ENCODE results near the gene C1orf167. TPM values are rescaled to one million over a fixed set of nuclear protein-coding genes. Genes with fewer than 3 reads are reported as not detected.

Gene C1orf167
- total RNA-seq, 2 experiments from 2014 or later, result not detected

- H3K4me1 Mint-ChIP-seq, result no peaks in the 10 kb centered on the region
- H3K9me3 Mint-ChIP-seq, result no peaks in the 10 kb centered on the region
- ATAC-seq (ENCODE audit: low read depth) (no peak), DNase-seq (no peak)
- POLR2A ChIA-PET, result interaction anchor here (0.6 kb wide), 1 partner anchor 364 kb away, joined by 4 read pairs; no protein-coding TSS in a partner anchor
- H3K27me3 Mint-ChIP-seq, result peaks cover 4% of the 10 kb centered on the region
- H3K27ac Mint-ChIP-seq, result no peak overlapping the region
- H3K36me3 Mint-ChIP-seq, result no peaks in the 10 kb centered on the region
- no peak overlapping the region for H3K4me3 Mint-ChIP-seq
Measured at GRCh38 chr1:11777658-11778322, 15.8 kb downstream of the C1orf167 start.

DNA sequence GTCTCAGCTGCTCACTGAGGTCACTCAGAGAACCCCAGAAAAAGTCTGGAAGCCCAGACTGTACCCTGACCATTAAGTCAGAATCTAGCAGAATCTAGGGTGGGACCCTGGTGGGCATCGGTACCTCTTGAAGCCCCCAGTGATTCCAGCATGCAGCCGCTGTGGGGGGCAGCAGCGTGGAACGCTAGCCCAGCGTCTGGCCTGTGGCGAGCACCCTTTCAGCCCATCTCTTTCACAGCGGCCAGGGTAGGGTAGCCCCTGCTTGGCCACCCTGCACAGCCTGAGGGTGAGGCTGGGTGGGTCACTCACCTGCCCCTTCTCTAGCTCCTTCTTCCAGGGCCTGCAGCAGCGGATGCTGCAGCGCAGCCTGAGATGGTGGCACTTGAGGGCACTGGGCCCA is 16.3 kb downstream of the C1orf167 start:
- H3K27ac Mint-ChIP-seq, result no peak overlapping the region
- H3K9me3 Mint-ChIP-seq, result no peaks in the 10 kb centered on the region
- ATAC-seq (ENCODE audit: low read depth), result no peak
- peaks cover 4% of the 10 kb centered on the region for H3K27me3 Mint-ChIP-seq
- H3K36me3 Mint-ChIP-seq, result no peaks in the 10 kb centered on the region
- POLR2A ChIA-PET, result interaction anchor here (0.6 kb wide), 1 partner anchor 364 kb away, joined by 4 read pairs; no protein-coding TSS in a partner anchor
- no peaks in the 10 kb centered on the region for H3K4me1 Mint-ChIP-seq
- no peak overlapping the region for H3K4me3 Mint-ChIP-seq
- no peak for DNase-seq

DNA sequence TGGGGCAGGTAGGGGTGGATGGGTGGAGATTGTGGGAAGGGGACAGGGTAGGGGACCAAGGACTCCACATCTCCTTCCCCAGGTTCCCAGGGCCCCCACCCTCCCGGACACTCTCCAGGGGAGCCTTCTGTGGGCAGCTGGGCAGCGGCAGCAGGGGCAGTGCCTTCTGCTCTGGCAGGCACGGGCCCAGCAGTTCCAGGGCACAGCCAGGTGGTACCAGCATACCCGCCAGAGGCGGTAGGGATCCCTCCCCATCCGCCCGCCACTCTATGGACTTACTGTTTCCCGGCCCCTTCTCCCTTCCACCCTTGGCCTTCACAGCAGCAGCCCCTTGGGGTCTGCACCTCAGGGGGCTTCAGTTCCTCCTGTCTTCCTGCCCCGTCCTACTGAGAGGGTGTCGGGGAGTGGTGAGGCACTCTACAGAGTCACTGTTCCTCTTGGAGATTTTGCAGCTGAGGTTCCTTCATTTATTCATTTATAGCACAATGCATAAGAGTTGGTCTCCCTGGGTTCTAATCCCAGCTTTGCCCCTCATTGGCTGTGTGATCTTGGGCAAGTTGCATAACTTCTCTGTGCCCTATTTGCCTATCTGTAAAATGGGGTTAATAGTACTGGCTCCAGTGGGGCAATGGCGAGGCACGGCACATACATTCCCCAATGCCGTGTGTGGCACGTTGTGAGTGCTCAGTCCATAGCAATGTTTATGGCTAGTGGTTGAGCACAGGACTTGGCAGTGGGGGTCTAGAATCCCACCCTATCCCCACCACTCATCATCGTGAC is 17.0 kb downstream of the C1orf167 start:
- DNase-seq (no peak), ATAC-seq (ENCODE audit: low read depth) (no peak)
- H3K4me3 Mint-ChIP-seq, result no peak overlapping the region
- POLR2A ChIA-PET, result no interaction called here
- H3K27ac Mint-ChIP-seq, result no peak overlapping the region
- H3K27me3 Mint-ChIP-seq, result peaks cover 4% of the 10 kb centered on the region
- H3K36me3 Mint-ChIP-seq, result no peaks in the 10 kb centered on the region
- no peaks in the 10 kb centered on the region for H3K4me1 Mint-ChIP-seq
- H3K9me3 Mint-ChIP-seq, result no peaks in the 10 kb centered on the region

- H3K9me3 Mint-ChIP-seq, result no peaks in the 10 kb centered on the region
- peaks cover 4% of the 10 kb centered on the region for H3K27me3 Mint-ChIP-seq
- no peaks in the 10 kb centered on the region for H3K4me1 Mint-ChIP-seq
- no peak overlapping the region for H3K27ac Mint-ChIP-seq
- POLR2A ChIA-PET, result no interaction called here
- no peak overlapping the region for H3K4me3 Mint-ChIP-seq
- H3K36me3 Mint-ChIP-seq, result no peaks in the 10 kb centered on the region
- DNase-seq (no peak), ATAC-seq (ENCODE audit: low read depth) (no peak)
Measured at GRCh38 chr1:11779715-11780379, 17.9 kb downstream of the C1orf167 start.

- Mint-ChIP-seq H3K27me3 (peaks cover 4% of the 10 kb centered on the region), H3K27ac (peak overlapping the region; percentile 73), H3K9me3 (no peaks in the 10 kb centered on the region), H3K4me3 (no peak overlapping the region), H3K4me1 (no peaks in the 10 kb centered on the region), H3K36me3 (no peaks in the 10 kb centered on the region)
- POLR2A ChIA-PET, result interaction anchor here (1.6 kb wide), 1 partner anchor 23 kb away, joined by 3 read pairs; no protein-coding TSS in a partner anchor
- no peak for DNase-seq
- ATAC-seq (ENCODE audit: low read depth), result no peak
Measured at GRCh38 chr1:11780380-11781147, 18.6 kb downstream of the C1orf167 start.

DNA sequence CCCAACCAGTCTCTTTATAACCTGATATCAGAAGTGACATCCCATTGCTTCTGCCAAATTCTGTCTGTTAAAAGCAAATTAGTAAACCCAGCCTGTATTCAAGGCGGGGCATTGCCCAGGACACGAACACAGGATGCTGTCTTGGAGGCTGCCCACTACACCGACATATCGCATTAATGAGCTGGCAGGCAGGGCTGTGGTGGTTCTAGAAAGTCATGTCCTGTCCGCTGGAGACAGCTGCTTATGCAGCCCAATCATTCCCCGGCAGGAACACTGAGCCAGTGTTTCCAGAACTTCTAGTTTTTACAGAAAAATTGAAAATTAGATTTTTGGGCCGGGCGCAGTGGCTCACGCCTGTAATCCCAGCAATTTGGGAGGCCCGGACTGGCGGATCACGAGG is 19.3 kb downstream of the C1orf167 start:
- Mint-ChIP-seq H3K4me1 (no peaks in the 10 kb centered on the region), H3K27ac (no peak overlapping the region), H3K27me3 (peaks cover 4% of the 10 kb centered on the region), H3K36me3 (no peaks in the 10 kb centered on the region), H3K9me3 (no peaks in the 10 kb centered on the region), H3K4me3 (no peak overlapping the region)
- POLR2A ChIA-PET, result interaction anchor here (1.6 kb wide), 1 partner anchor 22 kb away, joined by 3 read pairs; no protein-coding TSS in a partner anchor
- ATAC-seq (ENCODE audit: low read depth) (no peak), DNase-seq (no peak)

GRCh38 chr1:11782127-11782708 is 20.2 kb downstream of the C1orf167 start:
- Mint-ChIP-seq H3K27ac (no peak overlapping the region), H3K9me3 (no peaks in the 10 kb centered on the region), H3K27me3 (peaks cover 2% of the 10 kb centered on the region), H3K4me1 (no peaks in the 10 kb centered on the region), H3K4me3 (no peak overlapping the region), H3K36me3 (no peaks in the 10 kb centered on the region)
- POLR2A ChIA-PET, result interaction anchor here (0.7 kb wide), 1 partner anchor 24 kb away, joined by 3 read pairs; no protein-coding TSS in a partner anchor
- no peak for DNase-seq
- no peak for ATAC-seq (ENCODE audit: low read depth)

DNA sequence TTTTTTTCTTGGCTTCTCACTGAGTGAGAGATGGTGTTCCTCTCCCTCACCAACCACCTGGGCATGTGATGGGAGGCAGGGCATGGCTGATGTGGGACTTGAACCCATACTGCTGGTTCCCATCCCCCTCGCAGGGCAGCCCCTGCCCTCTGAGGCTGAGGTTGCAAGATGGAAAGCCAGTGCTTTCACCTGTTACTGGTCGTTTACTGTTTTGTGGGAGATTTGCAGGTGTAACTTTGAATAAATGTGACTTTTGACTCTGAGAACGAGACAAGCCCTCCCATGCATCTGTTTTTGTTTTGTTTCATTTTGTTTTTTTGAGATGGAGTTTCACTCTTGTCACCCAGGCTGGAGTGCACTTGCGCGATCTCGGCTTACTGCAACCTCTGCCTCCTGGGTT is 21.6 kb downstream of the C1orf167 start:
- H3K27ac Mint-ChIP-seq, result no peak overlapping the region
- no peak overlapping the region for H3K4me3 Mint-ChIP-seq
- H3K9me3 Mint-ChIP-seq, result no peaks in the 10 kb centered on the region
- H3K36me3 Mint-ChIP-seq, result no peaks in the 10 kb centered on the region
- DNase-seq, result no peak
- peaks cover 2% of the 10 kb centered on the region for H3K27me3 Mint-ChIP-seq
- POLR2A ChIA-PET, result interaction anchor here (0.9 kb wide), 1 partner anchor 20 kb away, joined by 5 read pairs; no protein-coding TSS in a partner anchor
- ATAC-seq (ENCODE audit: low read depth), result no peak
- H3K4me1 Mint-ChIP-seq, result no peaks in the 10 kb centered on the region

DNA sequence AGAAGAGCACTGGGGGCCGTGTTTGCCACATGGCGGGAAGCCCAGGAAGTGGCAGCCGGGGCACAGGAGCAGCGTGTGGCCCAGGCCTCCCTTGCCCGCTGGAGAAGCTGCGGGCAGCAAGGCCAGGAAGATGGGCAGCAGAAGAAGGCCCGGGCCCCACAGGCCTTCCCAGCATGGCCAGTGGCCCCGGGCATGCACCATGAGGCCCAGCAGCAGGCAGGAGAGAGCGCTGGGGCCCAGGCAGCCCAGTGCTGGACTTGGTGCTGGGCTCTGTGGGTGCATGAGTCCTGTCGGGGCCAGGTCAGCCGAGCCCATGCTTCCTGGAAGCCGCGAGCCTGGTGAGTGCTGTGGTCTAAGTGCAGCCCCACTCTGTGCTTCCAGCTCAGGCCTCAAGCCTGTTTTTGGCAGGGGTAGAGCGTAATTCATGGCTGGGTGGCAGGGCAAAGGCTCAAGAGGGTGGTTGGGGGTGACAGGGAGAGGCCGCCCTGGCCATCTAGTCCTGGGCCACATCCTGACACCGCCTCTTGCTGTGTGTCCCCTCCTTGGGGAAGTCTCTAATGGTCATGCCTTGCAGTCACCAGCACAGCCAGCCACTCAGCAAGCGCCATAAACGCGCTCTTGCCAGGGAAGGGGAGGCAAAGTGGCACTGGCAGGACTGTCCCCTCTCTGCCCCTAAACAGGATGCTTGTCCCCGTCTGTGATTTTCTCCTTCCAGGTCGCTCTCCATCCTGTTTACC is 22.4 kb downstream of the C1orf167 start:
- Mint-ChIP-seq H3K36me3 (no peaks in the 10 kb centered on the region), H3K9me3 (no peaks in the 10 kb centered on the region), H3K27ac (no peak overlapping the region), H3K4me3 (no peak overlapping the region), H3K4me1 (no peaks in the 10 kb centered on the region), H3K27me3 (peaks cover 2% of the 10 kb centered on the region)
- no peak for DNase-seq
- peak; percentile 20 for ATAC-seq (ENCODE audit: low read depth)
- POLR2A ChIA-PET, result interaction anchor here (0.9 kb wide), 1 partner anchor 19 kb away, joined by 5 read pairs; no protein-coding TSS in a partner anchor

GRCh38 chr1:11784993-11785769 is 23.2 kb downstream of the C1orf167 start:
- ATAC-seq (ENCODE audit: low read depth), result peak; percentile 65
- Mint-ChIP-seq H3K4me1 (no peaks in the 10 kb centered on the region), H3K36me3 (no peaks in the 10 kb centered on the region), H3K27me3 (peaks cover 2% of the 10 kb centered on the region), H3K9me3 (no peaks in the 10 kb centered on the region), H3K27ac (no peak overlapping the region), H3K4me3 (peak overlapping the region; percentile 45)
- DNase-seq, result peak; percentile 67
- POLR2A ChIA-PET, result no interaction called here

- H3K36me3 Mint-ChIP-seq, result no peaks in the 10 kb centered on the region
- H3K9me3 Mint-ChIP-seq, result no peaks in the 10 kb centered on the region
- POLR2A ChIA-PET, result interaction anchor here (1.1 kb wide), 1 partner anchor 17 kb away, joined by 3 read pairs; no protein-coding TSS in a partner anchor
- H3K27ac Mint-ChIP-seq, result no peak overlapping the region
- no peaks in the 10 kb centered on the region for H3K4me1 Mint-ChIP-seq
- no peak for DNase-seq
- H3K27me3 Mint-ChIP-seq, result no peaks in the 10 kb centered on the region
- H3K4me3 Mint-ChIP-seq, result no peak overlapping the region
- ATAC-seq (ENCODE audit: low read depth), result no peak
Measured at GRCh38 chr1:11786168-11786567, 24.2 kb downstream of the C1orf167 start.

All from activated naive CD8-positive, alpha-beta T cell treated with anti-CD3 and anti-CD28 coated beads, Interleukin-2, amount 10 ng/mL, durations not matched to agents 7 days and 5 days (primary cell).